IMR-90 (cell line): ENCODE results near the gene SERPINA12. TPM values are rescaled to one million over a fixed set of nuclear protein-coding genes. Genes with fewer than 3 reads are reported as not detected.

Experiments
- ATAC-seq: fragments of 200-7000 bp; cut with Tn5 transposase; 2 replicates; pipeline ENCODE4 v1.9.1; 2020; ENCODE audit warnings: low read depth, mild to moderate bottlenecking, moderate library complexity
- BruUV-seq: library from RNA; stranded (reverse); fragments of 400-500 nt; replicated peaks from 2 replicates; lab custom pipeline; 2021; lab: Mats Ljungman, UMichigan
- CTCF ChIA-PET: fragments of 300-600 bp; formaldehyde crosslinking; extraction: SDS; loops from one replicate; lab custom pipeline; 2021; ENCODE audit warnings: antibody characterized with exemption; lab: Yijun Ruan, JAX
- POLR2A ChIA-PET: fragments of 300-600 bp; sonication (Branson Sonifier 250); formaldehyde crosslinking; loops from one replicate; lab custom pipeline; 2022; ENCODE audit warnings: antibody characterized with exemption; ENCODE audit not compliant: unreplicated experiment; lab: Charles Lee
- DNase-seq: peaks from one replicate; pipeline ENCODE4 v3.0.0; 2013
- H2AFZ ChIP-seq: replicated peaks from 2 replicates; pipeline ENCODE3; 2013; ENCODE audit warnings: low read length, mild to moderate bottlenecking; ENCODE audit not compliant: poor library complexity
- H2AK5ac ChIP-seq: 2 replicates; pipeline ENCODE4 v1.6.1; 2013; ENCODE audit warnings: low read depth, low read length, inconsistent platforms
- H2AK9ac ChIP-seq: replicated peaks from 2 replicates; pipeline ENCODE3; 2013; ENCODE audit warnings: mild to moderate bottlenecking, low read depth, low read length, moderate library complexity; ENCODE audit not compliant: poor library complexity
- H2BK120ac ChIP-seq: 2 replicates; pipeline ENCODE4 v1.6.1; 2013; ENCODE audit warnings: low read depth, low read length, inconsistent platforms
- H2BK15ac ChIP-seq: 3 replicates; pipeline ENCODE4 v1.6.1; 2013; ENCODE audit warnings: low read depth, low read length, inconsistent platforms
- H2BK20ac ChIP-seq: 2 replicates; pipeline ENCODE4 v1.6.1; 2013; ENCODE audit warnings: low read depth, mild to moderate bottlenecking, inconsistent platforms, low read length, moderate library complexity
- H2BK5ac ChIP-seq: 2 replicates; pipeline ENCODE4 v1.6.1; 2013; ENCODE audit warnings: mild to moderate bottlenecking, low read depth, low read length, inconsistent platforms; ENCODE audit not compliant: poor library complexity, severe bottlenecking
- H3K14ac ChIP-seq: replicated peaks from 2 replicates; pipeline ENCODE4 v1.6.1; 2013; ENCODE audit warnings: low read depth, low read length, inconsistent platforms
- H3K18ac ChIP-seq: 2 replicates; pipeline ENCODE4 v1.6.1; 2013; ENCODE audit warnings: low read depth, low read length, control low read depth
- H3K23ac ChIP-seq: 2 replicates; pipeline ENCODE4 v1.6.1; 2013; ENCODE audit warnings: low read depth, low read length, inconsistent platforms
- H3K27ac ChIP-seq: 2 replicates; pipeline ENCODE4 v1.5.1; 2013; ENCODE audit warnings: mild to moderate bottlenecking, control low read depth, low read length; ENCODE audit not compliant: insufficient read depth
- H3K27me3 ChIP-seq: 2 replicates; pipeline ENCODE4 v1.6.1; 2013; ENCODE audit warnings: low read length; ENCODE audit not compliant: control insufficient read depth, insufficient read depth
- H3K36me3 ChIP-seq: 2 replicates; pipeline ENCODE4 v1.6.1; 2013; ENCODE audit warnings: low read length, mixed read lengths; ENCODE audit not compliant: control insufficient read depth, insufficient read depth
- H3K4ac ChIP-seq: 2 replicates; pipeline ENCODE4 v1.6.1; 2013; ENCODE audit warnings: low read depth, low read length, inconsistent platforms
- H3K4me1 ChIP-seq: 2 replicates; pipeline ENCODE4 v1.6.1; 2013; ENCODE audit warnings: low read length, mixed read lengths; ENCODE audit not compliant: control insufficient read depth, insufficient read depth
- H3K4me2 ChIP-seq: 2 replicates; pipeline ENCODE4 v1.6.1; 2013; ENCODE audit warnings: low read depth, mild to moderate bottlenecking, control low read depth, low read length, moderate library complexity
- H3K4me3 ChIP-seq: 2 replicates; pipeline ENCODE4 v1.5.1; 2013; ENCODE audit warnings: low read depth, mild to moderate bottlenecking, control low read depth, low read length, moderate library complexity; ENCODE audit not compliant: insufficient read depth
- H3K56ac ChIP-seq: 2 replicates; pipeline ENCODE4 v1.6.1; 2013; ENCODE audit warnings: low read length, inconsistent platforms; ENCODE audit not compliant: insufficient read depth; ENCODE audit errors: extremely low read depth
- H3K79me1 ChIP-seq, 2 experiments: 2 replicates each; pipeline ENCODE4 v1.6.1; 2013; ENCODE audit warnings: low read length in 2 of 2, inconsistent platforms in 1 of 2, low read depth in 1 of 2
- H3K9ac ChIP-seq: 2 replicates; pipeline ENCODE4 v1.6.1; 2013; ENCODE audit warnings: low read depth, low read length, control low read depth
- H3K9me1 ChIP-seq: 2 replicates; pipeline ENCODE4 v1.6.1; 2013; ENCODE audit warnings: low read length, inconsistent platforms; ENCODE audit not compliant: insufficient read depth
- H3K9me3 ChIP-seq: 2 replicates; pipeline ENCODE4 v1.6.1; 2013; ENCODE audit warnings: low read length; ENCODE audit not compliant: control insufficient read depth, insufficient read depth
- H4K20me1 ChIP-seq: 2 replicates; pipeline ENCODE4 v1.6.1; 2013; ENCODE audit warnings: low read length, inconsistent platforms; ENCODE audit not compliant: insufficient read depth
- H4K5ac ChIP-seq: 2 replicates; pipeline ENCODE4 v1.6.1; 2013; ENCODE audit warnings: mild to moderate bottlenecking, low read depth, low read length, control low read depth
- H4K8ac ChIP-seq, 2 experiments: 2 replicates each; pipeline ENCODE4 v1.6.1; 2013; ENCODE audit warnings: low read depth in 2 of 2, low read length in 2 of 2, control low read depth in 1 of 2, inconsistent platforms in 1 of 2
- H4K91ac ChIP-seq: 2 replicates; pipeline ENCODE4 v1.6.1; 2013; ENCODE audit warnings: low read depth, low read length, inconsistent platforms; ENCODE audit not compliant: insufficient read depth
- CEBPB ChIP-seq: IDR thresholded peaks from 2 replicates; pipeline ENCODE4 v1.6.1; 2012; ENCODE audit warnings: low read depth, low read length, improper control_type of control experiment
- CTCF ChIP-seq: conservative IDR thresholded peaks from 2 replicates; pipeline ENCODE4 v1.5.1; 2012; ENCODE audit warnings: mild to moderate bottlenecking, low read depth, low read length, improper control_type of control experiment
- FOS ChIP-seq: fragments of 150-350 bp; IDR thresholded peaks from 2 replicates; pipeline ENCODE4 v1.6.1; 2016; ENCODE audit warnings: low read depth, low read length
- MAFK ChIP-seq: IDR thresholded peaks from 2 replicates; pipeline ENCODE4 v1.6.1; 2012; ENCODE audit warnings: low read depth, low read length, improper control_type of control experiment
- MXI1 ChIP-seq: IDR thresholded peaks from 2 replicates; pipeline ENCODE4 v1.6.1; 2012; ENCODE audit warnings: low read depth, mild to moderate bottlenecking, low read length, moderate library complexity, borderline replicate concordance
- POLR2A ChIP-seq: IDR thresholded peaks from 2 replicates; pipeline ENCODE4 v1.6.1; 2012; ENCODE audit warnings: mild to moderate bottlenecking, low read depth, low read length
- RCOR1 ChIP-seq: IDR thresholded peaks from 2 replicates; pipeline ENCODE4 v1.6.1; 2012; ENCODE audit warnings: mild to moderate bottlenecking, low read length, improper control_type of control experiment; ENCODE audit not compliant: insufficient replicate concordance
- RFX5 ChIP-seq: IDR thresholded peaks from 2 replicates; pipeline ENCODE4 v1.8.0; 2012; ENCODE audit warnings: low read depth, mild to moderate bottlenecking, low read length, moderate library complexity
- USF2 ChIP-seq: fragments of 150-350 bp; IDR thresholded peaks from 2 replicates; pipeline ENCODE4 v1.6.1; 2017; ENCODE audit warnings: mild to moderate bottlenecking, antibody characterized with exemption, low read length, low read depth
- WGBS, 2 experiments: methylation state at CpG; one replicate each; pipeline versions ENCODE4 v1.1.5 to v1.1.7; 2013; ENCODE audit warnings: missing lambda C conversion rate in 2 of 2; ENCODE audit not compliant: insufficient read length in 1 of 2; ENCODE audit errors: extremely low coverage in 2 of 2; 5-methylcytosine and 5-hydroxymethylcytosine counted together
- dilution Hi-C: fragments of 300-500 bp; cut with HindIII; formaldehyde crosslinking; loops from one replicate; pipeline ENCODE4 v1.14.3; 2018; ENCODE audit warnings: low sequenced_read_pairs; ENCODE audit not compliant: unreplicated experiment
- in situ Hi-C: fragments of 300-500 bp; cut with MboI; formaldehyde crosslinking; loops from 3 replicates; pipeline ENCODE4 v1.14.3; 2019; ENCODE audit warnings: low sequenced_read_pairs, inconsistent platforms, mixed read lengths
- intact Hi-C: fragments of 100-400 bp; cut with micrococcal nuclease; formaldehyde crosslinking; loops from 2 replicates; pipeline ENCODE4 v1.10.0; 2022
- polyA plus RNA-seq, 3 experiments: library from polyadenylated mRNA; depleted of rRNA; stranded (reverse); fragments of >200 nt; gene quantifications; 2 replicates each; pipeline ENCODE4 v1.2.3, GENCODE V29; 2012; ENCODE audit warnings: low replicate concordance in 1 of 3
- total RNA-seq: library from RNA; depleted of rRNA; stranded (reverse); fragments of >200 nt; gene quantifications from 2 replicates; pipeline ENCODE4 v1.2.3, GENCODE V29; 2012

SERPINA12 gene
- total and polyA plus RNA-seq, 2 of the 4 experiments (the other 2 are of a cell fraction), result not detected

GRCh38 chr14:94515856-94516255 lies 6.6 kb upstream of the SERPINA12 start:
- no TSS peak for BruUV-seq
- Histone ChIP-seq H2BK20ac (no peak overlapping the region), H3K9me3 (peaks cover 2% of the 10 kb centered on the region; the same call in 1 of the 2 replicates), H3K14ac (no peak overlapping the region), H2AK9ac (no peak overlapping the region), H3K18ac (no peak overlapping the region), H3K56ac (no peak overlapping the region), H3K4me2 (no peak overlapping the region), H2BK120ac (no peak overlapping the region), H3K23ac (no peak overlapping the region), H4K8ac (no peak overlapping the region), H3K36me3 (no peaks in the 10 kb centered on the region), H3K4me3 (no peak overlapping the region), H4K91ac (no peak overlapping the region), H3K27ac (no peak overlapping the region), H3K27me3 (no peaks in the 10 kb centered on the region; the same call in 1 of the 2 replicates), H4K20me1 (no peaks in the 10 kb centered on the region), H3K4me1 (no peaks in the 10 kb centered on the region), H2AFZ (no peak overlapping the region), H3K9ac (no peak overlapping the region), H2AK5ac (no peak overlapping the region), H4K5ac (no peak overlapping the region), H2BK15ac (no peak overlapping the region), H3K79me1 (no peaks in the 10 kb centered on the region), H2BK5ac (no peak overlapping the region), H3K9me1 (no peaks in the 10 kb centered on the region), H3K4ac (no peak overlapping the region)
- WGBS, 2 experiments, result 71% methylated on average over 4 of the region's 6 CpGs; no CpG with 5 or more reads in 1 of the 2 experiments
- intact Hi-C loops (no loop called here), in situ Hi-C loops (no loop called here), dilution Hi-C loops (no loop called here)
- POLR2A ChIA-PET, result no interaction called here
- DNase-seq, result no peak
- no peak for TF ChIP-seq MXI1
- no peak for TF ChIP-seq POLR2A
- no peak for TF ChIP-seq CTCF
- no peak for TF ChIP-seq RFX5
- TF ChIP-seq FOS, result no peak
- no peak for TF ChIP-seq RCOR1
- no peak for TF ChIP-seq MAFK
- TF ChIP-seq CEBPB, result no peak
- no peak for TF ChIP-seq USF2
- CTCF ChIA-PET, result no interaction called here
- no peak for ATAC-seq
